HuH-7 (cell line): Measurements from ENCODE around the gene IGF1.
A peak's percentile ranks its signal among the peaks of the same experiment; 100 is the strongest.

Experiments
- DNase-seq: peaks from one replicate; pipeline ENCODE4 v3.0.0; 2011; ENCODE audit warnings: low spot score

The IGF1 gene

DNA sequence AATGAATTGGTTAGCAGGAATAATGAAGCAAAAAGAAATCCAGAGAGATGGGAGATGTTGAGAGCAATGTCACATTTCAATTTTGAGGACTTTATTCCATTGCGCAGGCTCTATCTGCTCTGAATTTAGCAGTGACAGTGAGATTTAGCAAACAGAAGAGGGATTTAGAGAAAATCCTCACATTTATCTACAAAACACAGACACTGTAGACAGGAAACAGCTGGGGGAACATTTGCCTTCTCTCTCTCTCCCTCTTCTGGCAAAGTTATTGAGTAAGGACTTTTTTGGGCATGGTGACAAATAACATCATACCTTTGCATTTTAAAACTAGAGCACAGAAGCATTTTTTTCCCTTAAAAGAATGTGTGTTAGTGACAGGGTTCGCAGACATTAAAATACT, at the start of gene IGF1:
TSS of gene IGF1 (minus strand) at position 158 of the 400 bp plus-strand sequence. CDS start 182 bp downstream, outside the sequence.
- DNase-seq = no peak

DNA sequence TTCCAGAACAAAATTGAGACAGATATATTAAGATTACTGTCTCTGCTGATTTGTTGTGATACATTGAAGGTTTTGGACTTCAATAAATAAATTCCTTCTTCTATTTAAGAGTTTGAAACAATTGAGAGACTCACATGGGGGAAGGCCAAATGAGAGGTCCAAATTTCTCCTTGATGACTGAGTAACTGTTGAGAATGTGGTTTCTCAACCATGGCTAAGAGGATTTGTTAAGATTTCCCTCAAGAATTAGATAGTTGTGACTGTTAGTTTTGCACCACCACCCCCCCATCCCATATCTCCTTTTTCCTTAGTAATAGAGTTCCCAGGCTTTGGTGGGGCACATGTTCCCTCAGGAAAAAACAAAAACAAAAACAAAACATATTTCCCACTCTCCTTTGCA, 47.7 kb upstream of the IGF1 start:
- DNase-seq = no peak

- no peak for DNase-seq
Measured at GRCh38 chr12:102527171-102527720, 46.9 kb upstream of the IGF1 start.

GRCh38 chr12:102526656-102527055, 46.3 kb upstream of the IGF1 start:
- no peak for DNase-seq

DNA sequence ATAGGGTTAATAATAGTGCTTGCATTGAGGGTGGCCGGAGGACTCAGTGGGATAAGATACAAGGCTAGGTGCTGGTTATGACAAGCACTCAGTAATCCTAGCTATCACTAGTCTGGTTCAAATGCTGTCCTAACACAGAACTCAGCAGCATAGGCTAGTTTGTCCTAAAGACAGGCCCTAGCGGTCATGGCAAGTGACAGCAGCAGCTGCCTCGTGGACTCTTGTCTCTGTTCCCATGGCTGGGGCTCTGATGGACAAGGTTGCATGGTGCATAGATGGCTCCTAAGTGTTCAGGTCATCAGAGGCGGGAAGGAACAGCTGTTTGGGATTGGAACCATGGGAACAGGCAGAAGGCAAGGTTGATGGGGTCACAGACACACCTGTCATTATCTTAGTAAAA, 42.4 kb upstream of the IGF1 start:
- peak; percentile 37 for DNase-seq

GRCh38 chr12:102521662-102522277, 41.4 kb upstream of the IGF1 start:
- DNase-seq = no peak

DNA sequence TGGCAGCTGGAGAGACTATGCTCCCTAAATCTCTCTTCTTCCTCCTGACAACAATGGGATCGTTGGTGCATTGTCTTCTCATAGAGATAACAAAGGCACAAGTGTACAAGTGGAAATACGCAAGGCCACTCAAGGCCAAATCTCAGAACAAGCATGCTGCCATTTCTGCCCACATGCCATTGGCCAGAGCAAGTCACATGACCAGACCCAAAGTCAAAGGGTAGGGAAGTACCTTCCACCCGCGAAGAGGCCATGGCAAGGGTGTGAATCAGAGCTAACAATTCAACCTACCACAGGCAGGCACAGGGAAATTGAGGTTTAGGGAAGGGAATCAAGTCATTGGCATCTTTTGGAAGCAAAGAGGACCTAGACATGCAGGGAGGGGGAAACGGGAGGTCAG, 38.5 kb upstream of the IGF1 start:
- no peak for DNase-seq

DNA sequence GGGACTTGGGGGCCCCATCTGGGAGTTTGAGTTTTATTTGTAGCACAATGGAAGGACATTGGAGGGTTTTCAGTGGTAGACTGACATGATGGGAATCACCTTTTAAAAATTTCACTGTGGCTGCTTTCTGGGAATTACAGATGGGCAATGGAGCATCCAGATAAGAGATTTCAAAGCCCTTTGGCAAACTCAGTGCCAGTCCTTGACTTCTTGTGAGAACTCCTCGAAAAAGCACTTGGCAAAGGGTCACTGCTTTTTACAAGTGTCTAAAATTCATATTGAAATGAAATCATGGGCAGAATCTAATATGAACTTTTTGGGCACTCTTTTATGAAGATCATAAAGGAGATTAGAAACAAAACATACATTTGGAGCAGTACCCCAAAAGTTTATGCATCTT, 34.3 kb upstream of the IGF1 start:
- no peak for DNase-seq

- DNase-seq = no peak
Measured at GRCh38 chr12:102513739-102514138, 33.4 kb upstream of the IGF1 start.

- no peak for DNase-seq
Measured at GRCh38 chr12:102513272-102513671, 32.9 kb upstream of the IGF1 start.

DNA sequence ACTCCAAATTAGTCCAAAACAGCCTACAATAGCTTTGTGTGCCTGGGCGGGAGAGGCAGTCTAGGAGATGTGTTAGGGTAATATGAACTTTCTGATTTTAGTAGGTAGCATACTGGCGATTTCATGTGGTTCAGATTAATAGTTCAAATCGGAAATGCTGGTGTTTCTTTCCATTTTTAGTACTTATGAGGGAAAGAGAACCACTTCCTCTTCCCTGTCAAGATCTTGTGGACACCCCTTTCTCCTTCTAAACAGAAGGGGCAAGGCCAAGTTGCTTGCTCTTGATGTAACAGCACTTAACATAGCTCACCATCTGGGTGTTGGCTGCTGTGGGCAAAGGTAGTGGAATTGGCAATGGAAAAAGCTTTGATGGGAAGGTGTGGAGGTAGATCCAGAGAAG, 32.2 kb upstream of the IGF1 start:
- no peak for DNase-seq

DNA sequence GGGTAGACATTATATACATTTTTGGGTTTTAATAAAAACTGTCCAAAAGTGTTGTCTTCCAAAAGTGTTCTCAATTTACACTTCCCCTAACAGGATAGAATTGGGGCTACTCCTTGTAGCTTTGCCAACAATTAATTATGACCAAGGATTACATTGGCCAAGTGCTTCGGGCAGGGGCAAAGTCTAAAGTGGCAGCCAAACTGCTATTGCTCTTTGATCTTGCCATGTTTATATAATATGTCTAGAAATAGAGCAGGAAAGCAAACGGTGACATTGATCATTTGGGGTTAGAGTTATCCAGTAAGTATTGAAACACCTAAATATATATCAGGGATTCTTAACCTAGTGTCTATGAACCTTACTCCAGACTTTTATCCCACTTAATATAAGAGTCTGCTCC, 31.2 kb upstream of the IGF1 start:
- DNase-seq = no peak

DNA sequence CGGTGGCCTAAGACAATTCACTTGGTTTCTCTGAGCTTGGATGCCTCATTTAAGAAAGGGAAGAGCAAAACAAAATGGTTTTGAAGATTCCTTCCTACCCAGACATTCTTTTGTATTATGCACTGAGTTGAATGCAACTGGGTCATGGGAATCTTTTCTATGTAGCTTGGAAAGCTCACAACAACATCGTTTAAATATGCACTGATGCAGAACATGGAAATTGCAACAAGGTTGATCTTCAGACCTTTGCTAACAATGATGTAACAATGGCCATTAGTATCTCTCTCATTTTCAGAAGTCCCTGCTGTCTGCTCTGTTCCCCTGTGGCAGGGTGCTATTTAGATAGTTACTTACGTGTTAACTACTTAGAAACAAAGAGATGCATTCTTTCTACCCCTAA, 30.1 kb upstream of the IGF1 start:
- no peak for DNase-seq

DNA sequence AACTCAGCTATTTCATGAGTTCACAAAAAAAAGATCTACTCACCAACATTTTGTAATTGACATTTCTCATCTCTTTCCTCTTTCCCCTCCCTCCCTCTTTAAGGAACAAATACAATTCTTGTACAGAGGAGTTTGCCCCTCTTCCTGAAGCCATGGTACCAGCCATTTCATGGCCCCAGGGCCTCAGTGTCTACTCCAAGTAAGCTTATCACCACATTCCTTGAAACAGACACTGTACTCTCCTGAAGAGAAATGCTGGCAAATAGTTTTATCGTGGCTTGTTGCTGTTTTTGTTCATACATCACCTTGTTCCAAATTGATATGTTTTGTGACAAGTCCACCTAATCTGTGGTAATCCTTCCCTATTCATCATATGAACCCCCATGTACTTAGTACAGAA, 29.7 kb upstream of the IGF1 start:
- DNase-seq = no peak

- DNase-seq = no peak
Measured at GRCh38 chr12:102509123-102509626, 28.8 kb upstream of the IGF1 start.

GRCh38 chr12:102508052-102508451, 27.7 kb upstream of the IGF1 start:
- no peak for DNase-seq

- no peak for DNase-seq
Measured at GRCh38 chr12:102507301-102507700, 26.9 kb upstream of the IGF1 start.

- no peak for DNase-seq
Measured at GRCh38 chr12:102504871-102505270, 24.5 kb upstream of the IGF1 start.

DNA sequence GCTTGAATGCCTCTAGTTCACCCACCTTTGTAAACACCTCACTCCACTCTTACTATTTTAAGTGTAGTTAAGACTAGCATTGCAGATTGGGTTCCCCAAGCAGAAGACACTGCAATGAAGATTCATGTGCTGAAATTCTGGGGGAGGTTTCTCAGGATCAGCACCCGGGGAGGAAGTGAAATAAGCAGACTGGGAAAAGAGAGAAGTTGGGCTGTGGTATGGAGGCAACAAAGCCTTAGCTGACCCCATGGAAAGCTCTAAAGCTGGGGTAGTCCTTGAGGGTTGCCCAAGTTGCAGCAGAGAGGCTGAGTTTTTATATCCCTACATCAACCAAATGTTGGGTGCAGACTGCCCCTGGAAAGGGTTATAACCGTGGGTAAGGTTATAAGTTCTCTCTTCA, 23.9 kb upstream of the IGF1 start:
- no peak for DNase-seq

DNA sequence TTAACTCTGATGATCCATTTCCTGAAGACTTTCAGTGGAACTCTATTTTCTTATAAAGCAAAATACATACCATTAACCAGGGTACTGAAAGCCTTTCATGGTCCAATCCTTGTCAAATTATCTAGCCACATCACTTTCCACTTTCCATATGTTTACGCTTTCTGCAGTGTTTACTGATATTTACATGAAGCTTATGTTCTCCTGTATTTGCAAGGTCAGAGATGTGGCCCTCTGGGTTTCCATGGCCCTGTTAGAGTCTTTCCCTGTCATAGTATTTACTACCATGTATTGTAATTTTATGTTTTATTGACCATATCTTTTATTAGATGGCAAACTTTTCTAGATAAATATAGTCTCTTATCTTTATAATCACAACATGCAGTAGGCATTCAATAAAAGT, 23.5 kb upstream of the IGF1 start:
- no peak for DNase-seq

GRCh38 chr12:102503056-102503681, 22.8 kb upstream of the IGF1 start:
- DNase-seq = no peak

- DNase-seq = no peak
Measured at GRCh38 chr12:102501773-102502172, 21.4 kb upstream of the IGF1 start.

GRCh38 chr12:102498471-102498870, 18.1 kb upstream of the IGF1 start:
- no peak for DNase-seq

DNA sequence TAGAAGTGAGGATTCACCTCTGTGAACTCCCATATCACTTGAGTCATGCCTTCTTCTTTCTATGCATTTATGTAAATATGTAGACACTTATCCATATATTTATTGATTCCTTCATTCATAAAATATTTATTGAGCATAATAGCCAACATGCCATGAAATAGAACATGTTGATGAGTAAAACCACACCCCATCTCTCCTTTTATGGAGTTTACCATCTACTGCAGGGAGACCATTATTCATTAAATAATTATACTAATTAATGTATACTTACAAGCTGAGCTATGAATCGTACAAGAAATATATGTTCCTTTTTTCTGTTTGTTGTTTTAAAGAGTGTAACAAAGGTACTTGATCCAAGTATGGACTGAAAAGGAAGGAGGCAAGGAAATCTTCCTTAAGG, 17.4 kb upstream of the IGF1 start:
- DNase-seq = no peak
